OCI-LY1 (cell line): ENCODE results near the gene FAM13C.

Source experiments
- EZH2 ChIP-seq: fragments of 200-600 bp; sonication (generic), shearing (Covaris generic); IDR thresholded peaks from 2 replicates; pipeline ENCODE4 v1.8.0; 2017; ENCODE audit warnings: borderline replicate concordance, mixed run types, mild to moderate bottlenecking, antibody characterized with exemption, low read length, moderate library complexity, mixed read lengths
- TF ChIP-seq, protein P1 (sequence below): fragments of 200-600 bp; sonication (generic), shearing (Covaris generic); IDR thresholded peaks from 2 replicates; pipeline ENCODE4 v1.5.1; 2017; ENCODE audit warnings: mild to moderate bottlenecking, antibody characterized with exemption, low read length, moderate library complexity, mixed read lengths

GRCh38 chr10:59400214-59400613, 37.9 kb upstream of the FAM13C start:
- TF ChIP-seq, protein P1, sequence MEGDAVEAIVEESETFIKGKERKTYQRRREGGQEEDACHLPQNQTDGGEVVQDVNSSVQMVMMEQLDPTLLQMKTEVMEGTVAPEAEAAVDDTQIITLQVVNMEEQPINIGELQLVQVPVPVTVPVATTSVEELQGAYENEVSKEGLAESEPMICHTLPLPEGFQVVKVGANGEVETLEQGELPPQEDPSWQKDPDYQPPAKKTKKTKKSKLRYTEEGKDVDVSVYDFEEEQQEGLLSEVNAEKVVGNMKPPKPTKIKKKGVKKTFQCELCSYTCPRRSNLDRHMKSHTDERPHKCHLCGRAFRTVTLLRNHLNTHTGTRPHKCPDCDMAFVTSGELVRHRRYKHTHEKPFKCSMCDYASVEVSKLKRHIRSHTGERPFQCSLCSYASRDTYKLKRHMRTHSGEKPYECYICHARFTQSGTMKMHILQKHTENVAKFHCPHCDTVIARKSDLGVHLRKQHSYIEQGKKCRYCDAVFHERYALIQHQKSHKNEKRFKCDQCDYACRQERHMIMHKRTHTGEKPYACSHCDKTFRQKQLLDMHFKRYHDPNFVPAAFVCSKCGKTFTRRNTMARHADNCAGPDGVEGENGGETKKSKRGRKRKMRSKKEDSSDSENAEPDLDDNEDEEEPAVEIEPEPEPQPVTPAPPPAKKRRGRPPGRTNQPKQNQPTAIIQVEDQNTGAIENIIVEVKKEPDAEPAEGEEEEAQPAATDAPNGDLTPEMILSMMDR, result no peak
- TF ChIP-seq EZH2, result no peak
